IPS-18a (cell line): Measurements from ENCODE around the gene DNASE1L2.
"Not testable (repeated sequence)": the region's sequence is repeated elsewhere in the genome, so short reads cannot be mapped to it uniquely, and the experiment has no call there.

ENCODE experiments used
- H3K27ac ChIP-seq: one replicate; pipeline ENCODE4 v1.5.1; 2013; ENCODE audit warnings: low read length
- H3K27me3 ChIP-seq: one replicate; pipeline ENCODE4 v1.6.1; 2013; ENCODE audit warnings: mild to moderate bottlenecking, low read length; ENCODE audit not compliant: control insufficient read depth, insufficient read depth
- H3K36me3 ChIP-seq: one replicate; pipeline ENCODE4 v1.6.1; 2013; ENCODE audit warnings: low read depth, low read length; ENCODE audit not compliant: control insufficient read depth
- H3K4me1 ChIP-seq: one replicate; pipeline ENCODE4 v1.6.1; 2013; ENCODE audit warnings: low read depth, low read length; ENCODE audit not compliant: control insufficient read depth
- H3K4me3 ChIP-seq: one replicate; pipeline ENCODE4 v1.5.1; 2013; ENCODE audit warnings: low read length
- H3K9ac ChIP-seq: one replicate; pipeline ENCODE4 v1.6.1; 2013; ENCODE audit warnings: mild to moderate bottlenecking, low read length, moderate library complexity
- H3K9me3 ChIP-seq: one replicate; pipeline ENCODE4 v1.6.1; 2013; ENCODE audit warnings: low read depth, low read length; ENCODE audit not compliant: control insufficient read depth

The DNASE1L2 gene

GRCh38 chr16:2267505-2267912 is 31.3 kb downstream of the DNASE1L2 start:
- Histone ChIP-seq H3K27ac (peak overlapping the region; percentile 71), H3K9ac (peak overlapping the region; percentile 88)
- not testable (repeated sequence) for H3K27me3 ChIP-seq

GRCh38 chr16:2267913-2268666 is 31.8 kb downstream of the DNASE1L2 start, which contains the start of gene RNPS1:
Gene RNPS1 (minus strand): TSS chr16:2268126. CDS start chr16:2264643, 3,483 bp downstream.
- Histone ChIP-seq H3K27me3 (peaks cover 5% of the 10 kb centered on the region), H3K4me3 (peak within 1 kb of the TSS; percentile 71), H3K27ac (peak within 1 kb of the TSS; percentile 71), H3K9me3 (no peaks in the 10 kb centered on the region), H3K36me3 (peaks cover 25% of the 10 kb centered on the region), H3K9ac (peak within 1 kb of the TSS; percentile 88), H3K4me1 (peaks cover 4% of the 10 kb centered on the region)

More at GRCh38 chr16:2267505-2267912, 31.3 kb downstream of the DNASE1L2 start:
- H3K9me3 ChIP-seq, H3K4me1 ChIP-seq: not testable (repeated sequence)
- Histone ChIP-seq H3K4me3 (peak overlapping the region; percentile 71), H3K36me3 (peaks cover 31% of the 10 kb centered on the region)

GRCh38 chr16:2270070-2270462 is 33.8 kb downstream of the DNASE1L2 start:
- H3K4me3 ChIP-seq: no peak overlapping the region
- no peak overlapping the region for H3K9ac ChIP-seq
- no peak overlapping the region for H3K27ac ChIP-seq
- H3K27me3 ChIP-seq: peaks cover 5% of the 10 kb centered on the region
- no peaks in the 10 kb centered on the region for H3K9me3 ChIP-seq
- peaks cover 6% of the 10 kb centered on the region for H3K36me3 ChIP-seq
- H3K4me1 ChIP-seq: peaks cover 2% of the 10 kb centered on the region

- Histone ChIP-seq H3K27ac (no peak overlapping the region), H3K9me3 (no peaks in the 10 kb centered on the region), H3K4me1 (no peaks in the 10 kb centered on the region), H3K36me3 (no peaks in the 10 kb centered on the region), H3K9ac (no peak overlapping the region), H3K4me3 (no peak overlapping the region), H3K27me3 (peaks cover 5% of the 10 kb centered on the region)
Observed at GRCh38 chr16:2270588-2271470, 34.6 kb downstream of the DNASE1L2 start.

GRCh38 chr16:2271848-2272461 is 35.7 kb downstream of the DNASE1L2 start:
- Histone ChIP-seq H3K27me3 (peaks cover 5% of the 10 kb centered on the region), H3K4me1 (no peaks in the 10 kb centered on the region), H3K9me3 (no peaks in the 10 kb centered on the region)

GRCh38 chr16:2273484-2273883 is 37.2 kb downstream of the DNASE1L2 start:
- H3K27ac ChIP-seq: no peak overlapping the region
- H3K36me3 ChIP-seq: no peaks in the 10 kb centered on the region
- no peaks in the 10 kb centered on the region for H3K9me3 ChIP-seq
- H3K4me1 ChIP-seq: no peaks in the 10 kb centered on the region
- H3K4me3 ChIP-seq: no peak overlapping the region
- peaks cover 5% of the 10 kb centered on the region for H3K27me3 ChIP-seq
- H3K9ac ChIP-seq: no peak overlapping the region

More at GRCh38 chr16:2271848-2272461, 35.7 kb downstream of the DNASE1L2 start:
- no peak overlapping the region for H3K27ac ChIP-seq
- H3K36me3 ChIP-seq: no peaks in the 10 kb centered on the region
- H3K9ac ChIP-seq: no peak overlapping the region
- H3K4me3 ChIP-seq: no peak overlapping the region

GRCh38 chr16:2273931-2274330 is 37.7 kb downstream of the DNASE1L2 start:
- H3K9ac ChIP-seq: no peak overlapping the region

GRCh38 chr16:2275476-2276367 is 39.5 kb downstream of the DNASE1L2 start:
- Histone ChIP-seq H3K27me3 (no peaks in the 10 kb centered on the region), H3K27ac (no peak overlapping the region), H3K36me3 (no peaks in the 10 kb centered on the region), H3K9me3 (no peaks in the 10 kb centered on the region), H3K4me3 (no peak overlapping the region), H3K9ac (no peak overlapping the region), H3K4me1 (no peaks in the 10 kb centered on the region)

More at GRCh38 chr16:2273931-2274330, 37.7 kb downstream of the DNASE1L2 start:
- Histone ChIP-seq H3K27me3 (peaks cover 5% of the 10 kb centered on the region), H3K4me1 (no peaks in the 10 kb centered on the region), H3K9me3 (no peaks in the 10 kb centered on the region), H3K4me3 (no peak overlapping the region), H3K36me3 (no peaks in the 10 kb centered on the region), H3K27ac (no peak overlapping the region)

- H3K9ac ChIP-seq: no peak overlapping the region
- H3K4me3 ChIP-seq: no peak overlapping the region
- H3K27me3 ChIP-seq: no peaks in the 10 kb centered on the region
- no peak overlapping the region for H3K27ac ChIP-seq
- no peaks in the 10 kb centered on the region for H3K36me3 ChIP-seq
- H3K4me1 ChIP-seq: no peaks in the 10 kb centered on the region
- H3K9me3 ChIP-seq: no peaks in the 10 kb centered on the region
Observed at GRCh38 chr16:2276368-2277195, 40.3 kb downstream of the DNASE1L2 start.
